K562 (cell line): ENCODE data around the gene PSMC6.

ENCODE experiments used
- CEBPB ChIP-seq: fragments of 450-650 bp; IDR thresholded peaks from 2 replicates; pipeline ENCODE4 v1.6.1; 2016; ENCODE audit warnings: missing genetic modification characterization, missing compliant biosample characterization
- CSDE1 ChIP-seq, 2 experiments: fragments of 450-650 bp; IDR thresholded peaks; 2 replicates each; pipeline ENCODE4 v1.6.1; 2016; ENCODE audit warnings: mild to moderate bottlenecking in 1 of 2
- EP300 ChIP-seq: IDR thresholded peaks from 2 replicates; pipeline ENCODE4 v1.6.1; 2012; ENCODE audit warnings: low read length, improper control_type of control experiment
- FOXK2 ChIP-seq, 2 experiments: fragments of 450-650 bp; IDR thresholded peaks in 1 of 2; conservative IDR thresholded peaks in 1 of 2; 2 replicates each; pipeline ENCODE4 v1.6.1; 2016; ENCODE audit warnings: low read depth in 2 of 2, mild to moderate bottlenecking in 1 of 2
- GABPA ChIP-seq: fragments of 200-800 bp; sonication (Bioruptor generic); conservative IDR thresholded peaks from 2 replicates; pipeline ENCODE4 v1.6.1; 2016; ENCODE audit warnings: low read depth, missing genetic modification characterization, missing compliant biosample characterization
- L3MBTL2 ChIP-seq: fragments of 450-650 bp; IDR thresholded peaks from 2 replicates; pipeline ENCODE4 v1.6.1; 2016; ENCODE audit warnings: mild to moderate bottlenecking, moderate library complexity
- SMARCB1 ChIP-seq: IDR thresholded peaks from 2 replicates; pipeline ENCODE4 v1.6.1; 2011; ENCODE audit warnings: improper control_type of control experiment, low read depth; ENCODE audit not compliant: insufficient read length
- YBX1 ChIP-seq: fragments of 450-650 bp; IDR thresholded peaks from 2 replicates; pipeline ENCODE4 v1.7.1; 2016; ENCODE audit warnings: mild to moderate bottlenecking
- ZNF184 ChIP-seq: sonication (generic); formaldehyde crosslinking; IDR thresholded peaks from 2 replicates; pipeline ENCODE4 v1.5.0; 2020; ENCODE audit warnings: missing genetic modification reagents
- TF ChIP-seq, protein P1 (sequence below), 3 experiments: IDR thresholded peaks in 2 of 3; conservative IDR thresholded peaks in 1 of 3; 2 replicates each; pipeline ENCODE4 v1.5.1; 2011 to 2012; ENCODE audit warnings: low read length in 3 of 3, mild to moderate bottlenecking in 3 of 3, control low read depth in 2 of 3, improper control_type of control experiment in 1 of 3, inconsistent platforms in 1 of 3, low read depth in 1 of 3, mixed read lengths in 1 of 3, moderate library complexity in 1 of 3; ENCODE audit not compliant: insufficient read depth in 2 of 3
- TF ChIP-seq, protein P2 (sequence below): fragments of 250-450 bp; sonication (Bioruptor Pico); IDR thresholded peaks from 2 replicates; pipeline ENCODE4 v1.8.0; 2022; ENCODE audit warnings: moderate library complexity, mild to moderate bottlenecking, inconsistent platforms
- TF ChIP-seq, protein P3 (sequence below): fragments of 450-650 bp; IDR thresholded peaks from 2 replicates; pipeline ENCODE4 v1.6.1; 2016; ENCODE audit warnings: missing biosample characterization, missing genetic modification characterization
- TF ChIP-seq, protein P4 (sequence below): sonication (generic); formaldehyde crosslinking; IDR thresholded peaks from 2 replicates; pipeline ENCODE4 v1.8.0; 2022; ENCODE audit warnings: mild to moderate bottlenecking, missing genetic modification reagents, borderline replicate concordance

DNA sequence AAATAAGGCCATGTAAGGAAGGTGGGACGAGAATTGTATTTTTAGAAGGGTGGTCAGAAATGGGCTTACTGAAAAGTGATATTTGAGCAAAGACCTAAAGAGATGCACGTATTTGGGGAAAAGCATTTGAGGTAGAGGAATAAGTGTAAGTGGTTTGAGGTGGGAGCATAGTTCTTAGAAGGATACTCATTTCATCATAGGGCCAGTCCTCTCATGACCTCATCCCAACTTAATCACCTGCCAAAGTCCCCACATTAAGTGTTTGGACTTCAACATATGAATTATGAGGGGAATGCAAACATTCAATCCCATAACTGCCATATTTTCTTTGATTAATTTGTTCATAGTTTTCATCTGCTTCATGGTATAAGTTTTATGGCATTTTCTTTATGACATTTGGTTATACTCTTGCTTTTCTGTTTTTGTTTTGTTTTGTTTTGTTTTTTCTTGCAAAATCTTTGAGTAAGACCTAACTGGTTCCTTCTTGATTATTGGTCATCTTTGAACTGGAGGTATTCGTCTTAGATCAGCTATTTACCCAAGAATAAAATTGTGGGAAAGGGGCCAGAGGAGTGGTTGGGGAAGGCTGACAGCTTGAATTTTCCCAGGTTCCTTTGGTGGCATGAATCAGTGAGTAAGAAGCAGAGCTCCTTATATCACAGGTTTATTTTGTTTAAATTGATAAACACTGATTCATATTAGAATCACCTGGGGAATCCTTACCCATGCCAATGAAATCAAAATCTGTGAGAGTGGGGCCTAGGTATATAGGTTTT is 60.2 kb downstream of the PSMC6 start:
- TF ChIP-seq, protein P1, sequence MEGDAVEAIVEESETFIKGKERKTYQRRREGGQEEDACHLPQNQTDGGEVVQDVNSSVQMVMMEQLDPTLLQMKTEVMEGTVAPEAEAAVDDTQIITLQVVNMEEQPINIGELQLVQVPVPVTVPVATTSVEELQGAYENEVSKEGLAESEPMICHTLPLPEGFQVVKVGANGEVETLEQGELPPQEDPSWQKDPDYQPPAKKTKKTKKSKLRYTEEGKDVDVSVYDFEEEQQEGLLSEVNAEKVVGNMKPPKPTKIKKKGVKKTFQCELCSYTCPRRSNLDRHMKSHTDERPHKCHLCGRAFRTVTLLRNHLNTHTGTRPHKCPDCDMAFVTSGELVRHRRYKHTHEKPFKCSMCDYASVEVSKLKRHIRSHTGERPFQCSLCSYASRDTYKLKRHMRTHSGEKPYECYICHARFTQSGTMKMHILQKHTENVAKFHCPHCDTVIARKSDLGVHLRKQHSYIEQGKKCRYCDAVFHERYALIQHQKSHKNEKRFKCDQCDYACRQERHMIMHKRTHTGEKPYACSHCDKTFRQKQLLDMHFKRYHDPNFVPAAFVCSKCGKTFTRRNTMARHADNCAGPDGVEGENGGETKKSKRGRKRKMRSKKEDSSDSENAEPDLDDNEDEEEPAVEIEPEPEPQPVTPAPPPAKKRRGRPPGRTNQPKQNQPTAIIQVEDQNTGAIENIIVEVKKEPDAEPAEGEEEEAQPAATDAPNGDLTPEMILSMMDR (IDR thresholded peaks at IDR 0.05 in 2 of 3, conservative IDR thresholded peaks at IDR 0.05 in 1 of 3; ENCODE audit: insufficient read depth in 2 of 3, low read depth in 1 of 3, low read length in 3 of 3) = no peak
- TF ChIP-seq, protein P2, sequence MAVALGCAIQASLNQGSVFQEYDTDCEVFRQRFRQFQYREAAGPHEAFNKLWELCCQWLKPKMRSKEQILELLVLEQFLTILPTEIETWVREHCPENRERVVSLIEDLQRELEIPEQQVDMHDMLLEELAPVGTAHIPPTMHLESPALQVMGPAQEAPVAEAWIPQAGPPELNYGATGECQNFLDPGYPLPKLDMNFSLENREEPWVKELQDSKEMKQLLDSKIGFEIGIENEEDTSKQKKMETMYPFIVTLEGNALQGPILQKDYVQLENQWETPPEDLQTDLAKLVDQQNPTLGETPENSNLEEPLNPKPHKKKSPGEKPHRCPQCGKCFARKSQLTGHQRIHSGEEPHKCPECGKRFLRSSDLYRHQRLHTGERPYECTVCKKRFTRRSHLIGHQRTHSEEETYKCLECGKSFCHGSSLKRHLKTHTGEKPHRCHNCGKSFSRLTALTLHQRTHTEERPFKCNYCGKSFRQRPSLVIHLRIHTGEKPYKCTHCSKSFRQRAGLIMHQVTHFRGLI (CRISPR knock-in tag) = no peak
- TF ChIP-seq SMARCB1 (no peak), ZNF184 (CRISPR knock-in tag) (no peak), EP300 (no peak), CEBPB (no peak), L3MBTL2 (no peak), GABPA (tag) (no peak), FOXK2 (conservative IDR thresholded peaks at IDR 0.05 in 1 of 2, IDR thresholded peaks at IDR 0.05 in 1 of 2; ENCODE audit: low read depth in 2 of 2) (no peak), YBX1 (no peak), CSDE1 (IDR thresholded peaks at IDR 0.05) (no peak)
- TF ChIP-seq, protein P3, sequence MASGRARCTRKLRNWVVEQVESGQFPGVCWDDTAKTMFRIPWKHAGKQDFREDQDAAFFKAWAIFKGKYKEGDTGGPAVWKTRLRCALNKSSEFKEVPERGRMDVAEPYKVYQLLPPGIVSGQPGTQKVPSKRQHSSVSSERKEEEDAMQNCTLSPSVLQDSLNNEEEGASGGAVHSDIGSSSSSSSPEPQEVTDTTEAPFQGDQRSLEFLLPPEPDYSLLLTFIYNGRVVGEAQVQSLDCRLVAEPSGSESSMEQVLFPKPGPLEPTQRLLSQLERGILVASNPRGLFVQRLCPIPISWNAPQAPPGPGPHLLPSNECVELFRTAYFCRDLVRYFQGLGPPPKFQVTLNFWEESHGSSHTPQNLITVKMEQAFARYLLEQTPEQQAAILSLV (tag) = no peak
- TF ChIP-seq, protein P4, sequence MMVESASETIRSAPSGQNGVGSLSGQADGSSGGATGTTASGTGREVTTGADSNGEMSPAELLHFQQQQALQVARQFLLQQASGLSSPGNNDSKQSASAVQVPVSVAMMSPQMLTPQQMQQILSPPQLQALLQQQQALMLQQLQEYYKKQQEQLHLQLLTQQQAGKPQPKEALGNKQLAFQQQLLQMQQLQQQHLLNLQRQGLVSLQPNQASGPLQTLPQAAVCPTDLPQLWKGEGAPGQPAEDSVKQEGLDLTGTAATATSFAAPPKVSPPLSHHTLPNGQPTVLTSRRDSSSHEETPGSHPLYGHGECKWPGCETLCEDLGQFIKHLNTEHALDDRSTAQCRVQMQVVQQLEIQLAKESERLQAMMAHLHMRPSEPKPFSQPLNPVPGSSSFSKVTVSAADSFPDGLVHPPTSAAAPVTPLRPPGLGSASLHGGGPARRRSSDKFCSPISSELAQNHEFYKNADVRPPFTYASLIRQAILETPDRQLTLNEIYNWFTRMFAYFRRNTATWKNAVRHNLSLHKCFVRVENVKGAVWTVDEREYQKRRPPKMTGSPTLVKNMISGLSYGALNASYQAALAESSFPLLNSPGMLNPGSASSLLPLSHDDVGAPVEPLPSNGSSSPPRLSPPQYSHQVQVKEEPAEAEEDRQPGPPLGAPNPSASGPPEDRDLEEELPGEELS (CRISPR knock-in tag) = no peak
